T1000 (cell line): Measurements from ENCODE around the gene MAMLD1.
"Not testable (repeated sequence)": the region's sequence is repeated elsewhere in the genome, so short reads cannot be mapped to it uniquely, and the experiment has no call there.

Experiments used
- DNase-seq: peaks from one replicate; lab custom pipeline; 2025; ENCODE audit warnings: mixed read lengths; lab: John Stamatoyannopoulos, UW

The MAMLD1 gene, protein sequence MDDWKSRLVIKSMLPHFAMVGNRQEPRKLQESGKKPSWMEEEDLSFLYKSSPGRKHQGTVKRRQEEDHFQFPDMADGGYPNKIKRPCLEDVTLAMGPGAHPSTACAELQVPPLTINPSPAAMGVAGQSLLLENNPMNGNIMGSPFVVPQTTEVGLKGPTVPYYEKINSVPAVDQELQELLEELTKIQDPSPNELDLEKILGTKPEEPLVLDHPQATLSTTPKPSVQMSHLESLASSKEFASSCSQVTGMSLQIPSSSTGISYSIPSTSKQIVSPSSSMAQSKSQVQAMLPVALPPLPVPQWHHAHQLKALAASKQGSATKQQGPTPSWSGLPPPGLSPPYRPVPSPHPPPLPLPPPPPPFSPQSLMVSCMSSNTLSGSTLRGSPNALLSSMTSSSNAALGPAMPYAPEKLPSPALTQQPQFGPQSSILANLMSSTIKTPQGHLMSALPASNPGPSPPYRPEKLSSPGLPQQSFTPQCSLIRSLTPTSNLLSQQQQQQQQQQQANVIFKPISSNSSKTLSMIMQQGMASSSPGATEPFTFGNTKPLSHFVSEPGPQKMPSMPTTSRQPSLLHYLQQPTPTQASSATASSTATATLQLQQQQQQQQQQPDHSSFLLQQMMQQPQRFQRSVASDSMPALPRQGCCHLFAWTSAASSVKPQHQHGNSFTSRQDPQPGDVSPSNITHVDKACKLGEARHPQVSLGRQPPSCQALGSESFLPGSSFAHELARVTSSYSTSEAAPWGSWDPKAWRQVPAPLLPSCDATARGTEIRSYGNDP

DNA sequence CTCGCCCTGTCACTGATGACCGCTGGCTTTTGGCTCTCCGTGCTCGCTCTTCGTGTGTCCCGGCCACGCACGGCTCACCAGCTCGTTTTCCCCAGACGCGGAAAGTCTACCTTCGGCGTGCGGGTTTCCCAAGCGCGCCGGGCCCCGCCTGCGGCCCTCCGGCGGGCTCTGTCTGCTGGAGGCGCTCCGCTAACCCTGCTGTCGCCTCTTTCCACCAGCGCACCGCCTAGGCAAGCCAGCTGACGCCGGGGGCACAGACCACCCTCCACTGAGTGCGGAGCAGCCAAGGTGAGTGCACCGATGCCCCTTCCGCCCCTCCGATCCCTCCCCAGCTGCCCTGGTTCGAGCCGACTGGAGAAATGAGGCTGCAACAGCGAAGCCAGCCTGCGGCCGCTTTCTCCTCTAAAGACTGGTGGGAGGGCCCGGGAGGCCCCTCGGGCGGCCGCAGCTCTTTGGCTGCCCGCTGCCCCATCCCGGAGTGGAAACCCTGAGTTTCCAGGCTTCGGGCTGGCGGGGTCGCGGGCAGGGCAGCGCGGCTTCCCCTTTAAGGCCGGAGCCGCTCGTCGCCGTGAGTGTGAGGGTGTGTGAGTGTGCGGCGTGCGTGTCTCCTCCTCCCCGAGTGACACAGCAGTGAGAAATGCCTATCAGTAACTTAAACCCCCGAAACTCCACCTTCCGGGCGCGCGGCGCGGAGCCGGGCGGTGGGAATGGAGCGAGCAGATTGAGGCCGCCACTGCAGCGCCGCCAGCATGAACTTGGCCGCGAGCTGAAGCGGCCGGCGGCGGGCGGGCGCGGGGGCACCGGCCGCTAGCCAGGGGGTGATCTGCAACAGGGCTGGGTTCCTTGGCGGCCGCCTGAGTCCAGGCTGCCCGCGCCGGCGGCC is at the start of gene MAMLD1:
Gene MAMLD1, plus strand, starts transcription at position 719 of the 883 bp plus-strand sequence. CDS start 82,200 bp downstream, outside the sequence.
- DNase-seq, result peak; percentile 33

DNA sequence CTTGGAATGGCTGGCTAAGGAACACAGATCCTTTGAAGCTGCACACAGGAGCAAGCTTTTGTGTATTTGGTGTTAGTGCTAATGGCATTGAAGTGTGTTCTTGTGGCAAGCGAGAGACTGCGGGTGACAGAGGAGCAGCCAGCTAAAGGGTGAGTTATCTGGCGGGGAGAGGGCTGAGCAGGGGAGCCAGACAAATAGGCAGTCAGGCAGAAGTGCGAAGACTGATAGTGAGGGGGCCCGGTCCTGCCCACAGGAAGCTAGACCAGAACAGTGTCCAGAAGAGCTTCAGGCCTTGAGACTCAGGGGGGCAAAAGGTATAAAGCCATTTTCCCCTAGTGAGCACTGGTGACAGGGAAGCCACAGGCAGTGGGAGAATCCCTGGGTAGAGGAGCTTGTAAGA is 49.6 kb upstream of the MAMLD1 start:
- DNase-seq, result no peak

DNA sequence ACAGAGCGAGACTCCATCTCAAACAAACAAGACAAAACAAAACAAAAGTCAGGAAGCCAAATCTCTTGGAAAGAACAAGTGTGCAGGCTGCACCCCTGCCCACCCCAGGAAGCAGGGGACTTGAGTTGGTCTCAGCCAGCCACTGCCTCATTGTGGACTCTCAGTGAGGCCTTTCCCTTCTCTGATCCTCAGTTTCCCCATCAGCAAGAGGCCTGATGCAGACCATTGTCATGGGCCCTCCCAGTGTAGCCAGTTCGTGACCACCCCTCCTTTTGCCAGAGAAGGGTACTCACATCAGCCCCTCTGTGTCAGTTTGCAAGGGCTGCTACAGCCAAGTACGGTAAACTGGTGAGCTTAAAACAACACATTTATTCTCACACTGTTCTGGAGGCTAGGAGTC is 48.9 kb upstream of the MAMLD1 start:
- DNase-seq, result no peak

DNA sequence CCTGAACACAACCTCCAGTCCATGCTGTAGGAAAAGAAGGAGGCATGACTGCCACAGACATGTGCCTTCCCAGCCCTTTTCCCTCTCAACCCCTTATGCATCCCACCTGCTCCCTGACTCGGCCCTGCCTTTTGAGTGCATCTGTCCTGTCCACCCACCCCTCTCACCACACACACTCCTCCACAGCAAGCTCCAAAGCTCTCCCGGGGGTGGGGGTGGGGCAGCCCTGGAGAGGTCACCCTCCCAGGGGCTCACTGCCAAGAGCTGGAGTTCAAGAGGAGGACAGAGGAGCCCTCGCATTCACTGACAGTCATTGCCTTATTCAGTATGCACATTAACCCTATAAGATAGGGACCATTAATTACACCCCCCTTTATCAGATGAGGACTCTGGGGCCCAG is 46.6 kb upstream of the MAMLD1 start:
- DNase-seq, result no peak

DNA sequence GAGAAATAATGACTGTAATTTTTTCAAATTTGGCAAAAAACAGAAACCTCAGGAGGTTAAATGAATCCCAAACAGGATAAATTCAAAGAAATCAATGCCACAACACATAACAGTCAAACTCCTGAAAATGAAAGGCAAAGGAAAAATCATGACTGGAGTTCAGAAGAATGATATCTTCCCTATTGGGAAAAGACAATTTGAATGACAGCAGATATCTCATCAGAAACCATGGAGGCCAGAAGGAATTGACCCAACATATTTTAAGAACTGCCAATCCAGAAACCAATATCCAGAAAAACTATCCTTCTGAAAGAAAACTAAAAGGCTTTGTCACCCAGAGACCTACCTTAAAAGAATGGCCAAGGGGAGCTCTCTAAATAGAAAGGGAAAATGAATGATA is 40.1 kb upstream of the MAMLD1 start:
- DNase-seq, result no peak

DNA sequence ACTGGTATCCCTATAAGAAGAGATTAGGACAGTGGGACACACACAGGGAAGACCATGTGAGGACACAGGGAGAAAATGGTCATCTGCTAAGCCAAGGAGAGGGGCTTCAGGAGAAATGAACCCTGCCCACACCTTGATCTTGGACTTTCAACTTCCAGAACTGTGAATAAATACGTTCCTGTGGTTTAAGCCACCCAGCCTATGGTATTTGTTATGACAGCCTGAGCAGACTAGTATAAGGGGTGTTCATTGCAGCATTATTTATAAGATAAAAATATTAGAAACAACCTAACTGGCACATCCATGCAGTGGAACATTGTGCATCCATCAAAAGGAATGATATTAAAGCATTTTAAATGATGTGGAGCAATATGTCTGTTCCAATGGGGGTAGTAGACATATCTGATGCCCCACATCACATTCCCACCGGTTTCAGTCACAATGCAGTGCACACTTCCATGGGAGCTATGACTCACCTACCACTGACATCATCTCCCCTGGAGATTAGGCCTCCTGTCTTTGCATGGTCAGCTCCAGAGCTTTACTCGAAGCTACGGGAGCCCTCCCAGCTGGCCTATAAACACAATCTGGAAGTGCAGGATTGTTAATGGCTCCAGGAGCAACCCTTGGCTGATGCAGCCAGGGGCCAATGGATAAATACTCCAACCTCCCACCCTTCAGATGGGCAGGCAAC is 38.9 kb upstream of the MAMLD1 start:
- peak; percentile 16 for DNase-seq

DNA sequence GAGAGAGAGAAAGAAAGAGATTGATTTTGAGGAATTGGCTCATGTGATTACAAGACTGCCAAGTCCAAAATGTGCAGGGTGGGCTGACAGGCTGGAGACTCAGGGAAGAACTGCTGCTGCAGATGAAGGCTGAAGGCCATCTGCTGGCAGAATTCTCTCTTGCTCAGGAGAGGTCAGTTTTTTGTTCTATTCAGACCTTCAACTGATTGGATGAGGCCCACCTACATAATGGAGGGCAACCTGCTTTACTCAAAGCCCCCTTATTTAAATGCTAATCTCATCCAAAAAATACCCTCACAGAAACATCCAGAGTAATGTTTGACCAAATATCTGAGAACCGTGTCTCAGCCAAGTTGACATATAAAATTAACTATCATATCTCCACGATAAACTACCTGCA is 38.2 kb upstream of the MAMLD1 start:
- DNase-seq, result no peak

DNA sequence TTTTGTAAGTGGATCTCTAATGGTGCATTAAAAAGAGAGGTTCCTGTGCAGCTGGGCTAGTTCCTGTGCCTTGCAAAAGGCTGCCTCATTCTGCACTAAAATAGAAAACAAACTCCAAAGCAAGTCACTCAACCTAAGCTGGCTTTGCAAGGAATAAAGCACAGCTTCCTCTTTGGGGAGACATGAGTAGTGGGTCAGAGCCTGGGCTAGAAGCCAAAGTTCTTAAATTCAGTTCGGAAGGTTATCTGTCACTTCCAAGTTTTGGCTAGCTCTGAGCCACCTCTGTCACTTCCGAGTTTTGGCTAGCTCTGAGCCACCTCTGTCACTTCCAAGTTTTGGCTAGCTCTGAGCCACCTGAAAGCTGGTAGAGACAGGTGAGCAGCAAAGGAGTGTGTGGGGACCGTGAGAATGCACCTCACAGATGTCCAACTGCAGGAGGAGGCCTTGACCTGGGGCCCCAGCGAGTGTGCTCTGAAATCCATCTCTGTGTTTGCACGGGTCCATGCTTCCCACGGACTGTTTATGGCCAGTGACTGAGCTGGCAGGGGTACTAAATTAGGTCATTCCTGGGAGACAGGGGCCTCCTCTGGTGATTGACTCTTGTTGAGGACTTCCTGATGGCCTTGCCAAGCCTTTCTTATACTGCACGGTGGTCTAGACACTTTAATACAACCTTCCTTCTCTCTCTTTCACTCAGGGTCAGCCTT is 36.4 kb upstream of the MAMLD1 start:
- no peak for DNase-seq

DNA sequence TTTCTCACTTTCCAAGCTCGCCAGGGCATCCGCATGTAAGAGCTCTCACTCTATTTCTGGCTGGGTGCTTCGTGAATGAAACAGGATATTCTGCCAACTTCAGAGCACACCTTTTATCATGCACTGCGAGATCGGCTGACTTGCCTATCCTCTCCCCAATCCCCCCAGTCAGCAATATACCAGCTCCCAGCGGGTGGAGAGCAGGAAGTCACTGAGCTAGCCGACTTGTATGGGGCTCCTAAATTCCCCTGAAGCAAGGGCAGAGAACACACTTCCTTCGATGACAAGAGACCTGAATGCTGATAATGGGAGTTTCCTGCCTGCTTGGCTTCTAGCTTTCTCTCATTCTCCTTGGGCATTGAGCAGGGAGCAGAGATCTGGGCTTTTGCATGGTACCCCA is 33.8 kb upstream of the MAMLD1 start:
- DNase-seq, result no peak

DNA sequence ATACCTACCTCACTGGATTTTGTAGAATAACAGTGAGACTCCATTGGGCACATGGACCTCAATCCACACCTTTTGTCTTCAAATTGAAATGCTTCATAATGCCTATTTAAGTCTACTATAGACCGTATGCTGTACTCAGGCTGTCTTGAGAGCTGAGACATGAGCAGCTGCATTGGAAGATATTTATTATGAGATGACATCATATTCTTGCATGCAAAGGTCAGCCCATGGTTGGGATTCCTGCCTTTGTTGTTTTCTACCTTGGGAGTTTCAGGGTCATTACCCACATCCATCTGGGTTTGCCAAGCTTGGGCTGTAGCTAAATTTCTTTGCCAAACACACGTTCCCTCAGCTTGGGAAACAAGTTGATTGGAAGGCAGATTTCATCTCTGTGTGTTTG is 33.2 kb upstream of the MAMLD1 start:
- no peak for DNase-seq

DNA sequence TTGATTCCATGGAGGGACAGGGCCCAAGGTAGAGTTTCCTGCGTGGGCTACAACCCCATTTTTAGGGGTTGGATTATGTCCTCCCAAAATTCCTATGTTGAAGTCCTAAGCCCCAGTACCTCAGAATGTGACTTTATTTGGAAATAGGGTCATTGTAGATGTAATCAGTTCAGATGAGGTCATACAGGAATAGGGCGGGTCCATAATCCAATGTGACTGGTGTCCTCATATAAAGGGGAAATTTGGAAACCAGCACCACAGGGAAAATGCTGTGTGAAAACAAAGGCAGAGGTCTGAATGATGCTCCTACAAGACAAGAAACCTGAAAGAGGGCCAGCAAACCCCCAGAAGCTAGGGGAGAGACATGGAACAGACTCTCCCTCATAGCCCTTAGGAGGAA is 31.1 kb upstream of the MAMLD1 start:
- DNase-seq, result no peak

DNA sequence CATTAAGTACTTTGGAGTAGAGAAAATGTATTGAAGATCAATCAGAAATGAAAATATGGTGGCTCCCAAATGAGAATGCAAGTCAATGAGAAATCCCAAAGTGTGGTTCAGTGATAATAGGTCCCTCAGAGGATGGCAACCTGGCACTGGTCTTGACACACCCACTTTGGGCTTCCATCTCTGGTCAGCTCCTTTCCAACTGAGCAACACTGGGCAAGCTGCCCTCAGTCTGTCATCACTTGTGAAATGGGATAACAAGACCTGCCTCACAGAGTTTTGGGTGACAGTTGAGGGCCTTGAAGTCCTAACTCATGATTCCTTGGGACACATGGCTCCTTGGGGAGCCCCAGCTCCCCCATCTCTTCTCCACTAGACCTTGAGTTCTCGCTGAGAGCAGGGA is 29.0 kb upstream of the MAMLD1 start:
- no peak for DNase-seq

DNA sequence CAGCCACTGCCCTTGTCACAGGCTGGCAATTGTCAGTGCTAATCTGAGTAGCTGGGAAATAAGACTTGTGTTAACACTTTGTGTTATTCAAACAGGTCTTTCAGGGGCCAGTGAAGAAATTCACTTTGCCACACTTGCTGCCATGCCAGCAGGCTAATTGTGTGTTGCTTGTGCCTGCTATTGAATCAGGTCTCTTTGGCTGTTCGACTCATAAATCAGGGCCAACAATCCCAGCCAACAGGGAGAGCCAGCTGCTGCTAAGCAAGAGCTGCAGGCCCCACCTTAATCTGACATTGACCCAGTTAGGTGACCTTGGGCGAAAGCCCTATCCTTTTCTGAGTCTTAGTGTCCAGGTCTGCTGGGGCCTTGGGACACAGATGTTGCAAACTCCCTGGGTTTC is 28.1 kb upstream of the MAMLD1 start:
- no peak for DNase-seq

DNA sequence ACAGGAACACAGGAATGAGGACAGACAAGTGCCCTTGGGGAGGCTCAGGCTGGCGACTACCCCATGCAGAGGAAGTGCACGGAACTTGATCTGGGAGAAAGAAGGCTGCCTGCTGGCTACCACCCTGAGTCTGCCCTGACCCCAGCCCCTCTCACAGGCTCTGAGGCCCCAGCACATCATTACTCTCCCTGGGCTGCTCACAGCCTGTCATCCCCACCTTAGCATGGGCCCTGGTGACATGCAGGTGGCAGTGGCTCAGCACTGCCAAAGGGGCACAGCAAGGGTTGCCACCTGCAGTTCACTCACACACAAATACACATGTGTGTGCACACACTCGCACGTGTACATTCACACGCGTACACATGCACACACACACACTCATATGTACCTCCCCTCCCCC is 26.1 kb upstream of the MAMLD1 start:
- no peak for DNase-seq

DNA sequence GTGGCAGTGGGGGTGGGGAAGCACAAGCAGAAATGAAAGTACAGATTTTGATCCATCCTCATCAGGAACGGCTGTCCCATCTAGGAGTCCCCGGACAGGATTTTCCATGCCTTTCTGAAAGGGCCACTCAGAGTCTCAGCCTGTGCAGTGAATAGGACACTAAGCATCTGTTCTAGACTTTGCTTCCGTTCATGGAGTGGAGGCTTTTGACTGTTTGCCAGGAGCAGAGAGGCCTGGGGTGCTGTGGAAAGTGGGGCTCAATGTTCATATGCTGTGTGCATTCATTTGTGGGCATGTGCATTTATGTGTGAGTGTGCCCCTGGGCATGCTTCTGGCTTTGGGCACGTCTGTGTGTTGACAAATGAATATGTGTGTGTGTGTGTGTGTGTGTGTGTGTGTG is 25.6 kb upstream of the MAMLD1 start:
- DNase-seq, result no peak

DNA sequence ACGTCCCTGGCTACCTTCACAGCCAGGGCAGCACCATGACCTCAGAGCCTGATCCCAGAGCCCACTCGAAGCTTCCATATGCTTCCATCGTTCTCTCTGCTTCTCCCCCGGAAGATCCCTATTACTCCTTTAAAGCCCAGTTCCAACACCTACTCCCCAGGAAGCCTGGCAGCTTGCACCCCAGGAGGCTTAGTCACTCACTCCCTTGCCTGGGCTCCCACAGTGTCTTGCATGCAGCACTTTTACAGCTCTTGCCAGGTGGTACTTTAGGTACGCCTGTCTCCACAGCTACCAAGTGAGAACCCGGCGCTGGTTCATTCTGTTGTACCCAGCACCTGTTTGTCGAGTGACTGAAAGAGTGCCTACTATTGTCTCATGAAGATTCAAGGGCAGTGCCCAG is 24.5 kb upstream of the MAMLD1 start:
- DNase-seq, result no peak

DNA sequence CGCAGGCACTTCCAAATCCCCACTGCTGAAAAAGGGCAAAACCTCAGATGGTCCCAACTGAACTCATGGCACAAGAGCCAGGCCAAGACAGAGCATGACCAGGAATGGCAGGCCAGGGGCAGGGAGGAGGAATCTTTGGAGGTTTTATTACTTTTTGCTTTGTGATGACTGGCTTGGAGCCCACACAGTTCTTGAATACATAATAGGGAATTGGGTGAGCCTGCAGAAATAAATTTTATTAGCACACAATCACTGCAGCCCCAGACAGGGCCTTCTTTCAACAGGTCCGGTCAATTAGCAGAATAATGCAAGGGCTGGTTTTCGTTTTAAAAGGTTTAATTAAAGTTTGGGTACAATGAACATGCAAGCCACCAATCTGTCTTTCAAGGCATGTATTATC is 23.4 kb upstream of the MAMLD1 start:
- no peak for DNase-seq

DNA sequence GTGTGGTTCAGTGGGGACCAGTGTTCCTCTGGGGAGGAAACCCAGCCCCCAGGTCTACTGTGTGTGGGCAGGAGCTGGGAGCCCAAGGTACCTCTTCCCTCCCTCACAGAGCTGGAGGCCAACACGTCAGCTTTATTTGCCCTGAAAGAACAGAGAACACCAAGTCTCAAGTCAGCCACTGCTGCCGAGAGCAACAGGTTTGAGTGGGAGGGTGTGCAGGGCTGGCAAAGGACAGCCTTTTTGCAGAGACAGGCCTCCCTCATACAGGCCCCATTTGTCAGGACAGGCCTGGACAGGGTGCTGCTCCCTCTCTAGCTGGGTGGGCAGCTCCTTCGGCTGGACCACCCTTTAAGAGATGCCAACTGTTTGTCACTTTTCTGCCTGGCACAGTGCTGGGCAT is 22.8 kb upstream of the MAMLD1 start:
- DNase-seq, result not testable (repeated sequence)

DNA sequence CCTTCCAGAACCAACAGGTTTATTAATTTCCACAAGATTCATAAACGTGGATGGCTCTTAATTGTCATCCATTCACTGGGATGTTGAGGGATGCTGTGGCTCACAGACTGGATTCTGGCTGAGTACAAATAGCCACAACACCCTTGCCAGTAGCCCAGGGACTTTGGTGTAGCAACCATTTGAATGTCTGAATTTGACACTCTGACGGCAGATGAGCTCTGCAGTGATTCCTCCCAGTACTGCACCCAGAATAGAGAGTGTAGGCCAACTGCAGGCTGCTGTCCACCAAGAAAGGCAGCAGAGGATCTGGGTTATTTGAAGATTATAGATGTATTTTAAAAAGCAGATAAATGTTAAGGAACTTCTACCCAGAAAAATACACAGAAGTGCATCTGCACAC is 15.6 kb upstream of the MAMLD1 start:
- DNase-seq, result no peak

DNA sequence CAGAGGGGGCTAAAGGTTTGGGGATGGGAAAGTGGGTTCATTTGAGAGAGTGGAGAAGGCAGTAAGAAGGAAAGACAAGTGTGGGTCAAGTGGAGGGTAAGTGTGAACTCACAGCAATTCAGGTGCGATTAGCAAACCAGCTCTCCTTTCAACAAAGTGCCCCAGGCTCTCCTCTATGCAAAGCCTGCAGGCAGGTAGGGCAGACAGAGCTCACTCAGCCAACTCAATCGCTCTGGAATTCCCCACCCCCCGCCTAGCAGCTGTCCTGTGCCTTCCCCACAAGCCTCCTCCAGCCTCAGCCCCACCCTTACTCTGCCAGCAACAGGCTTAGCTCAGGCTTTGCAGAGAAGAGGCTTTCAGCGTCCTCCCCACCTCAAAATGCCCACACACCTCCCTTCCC is 14.8 kb upstream of the MAMLD1 start:
- no peak for DNase-seq

DNA sequence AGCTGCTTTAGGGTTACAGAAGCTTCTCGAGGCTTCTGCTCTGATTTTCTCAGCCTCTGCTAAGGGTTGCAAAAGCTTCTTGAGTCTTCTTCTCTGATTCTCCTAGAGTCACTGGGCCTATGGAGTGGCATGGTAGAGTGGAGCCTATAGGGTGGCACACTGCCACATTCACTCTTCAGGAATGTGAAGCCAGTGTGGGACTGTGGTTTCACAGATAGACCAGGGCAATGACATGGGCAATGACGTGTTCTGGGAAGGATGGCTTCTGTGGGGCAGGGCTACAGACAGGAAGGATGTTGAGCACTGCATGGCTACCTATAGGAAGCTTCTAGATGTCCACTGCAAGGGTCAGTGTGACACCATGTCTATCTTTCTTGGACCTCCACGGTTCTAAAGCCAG is 11.0 kb upstream of the MAMLD1 start:
- peak; percentile 7 for DNase-seq
